ENCODE results near the gene FANCC.
"Not testable (repeated sequence)": the region's sequence is repeated elsewhere in the genome, so short reads cannot be mapped to it uniquely, and the experiment has no call there.

The FANCC gene

GRCh38 chr9:95274160-95274559 lies 43.3 kb downstream of the FANCC start:
- not testable (repeated sequence) for H3K4me1 ChIP-seq (ENCODE audit: control insufficient read depth, low read depth, low read length); H3K36me3 ChIP-seq (ENCODE audit: control insufficient read depth, low read depth, low read length); H3K27me3 ChIP-seq (ENCODE audit: control insufficient read depth, insufficient read depth, low read length); H3K9ac ChIP-seq (ENCODE audit: low read length); H3K4me3 ChIP-seq (ENCODE audit: low read length); H3K27ac ChIP-seq (ENCODE audit: low read length); H3K9me3 ChIP-seq (ENCODE audit: control insufficient read depth, low read depth, low read length)

GRCh38 chr9:95273369-95274022 lies 44.0 kb downstream of the FANCC start:
- H3K9ac ChIP-seq (ENCODE audit: low read length) = no peak overlapping the region
- no peaks in the 10 kb centered on the region for H3K4me1 ChIP-seq (ENCODE audit: control insufficient read depth, low read depth, low read length)
- H3K36me3 ChIP-seq (ENCODE audit: control insufficient read depth, low read depth, low read length) = no peaks in the 10 kb centered on the region
- H3K9me3 ChIP-seq (ENCODE audit: control insufficient read depth, low read depth, low read length) = no peaks in the 10 kb centered on the region
- no peak overlapping the region for H3K4me3 ChIP-seq (ENCODE audit: low read length)
- no peak overlapping the region for H3K27ac ChIP-seq (ENCODE audit: low read length)
- H3K27me3 ChIP-seq (ENCODE audit: control insufficient read depth, insufficient read depth, low read length) = no peaks in the 10 kb centered on the region

GRCh38 chr9:95272830-95273229 lies 44.7 kb downstream of the FANCC start:
- H3K36me3 ChIP-seq (ENCODE audit: control insufficient read depth, low read depth, low read length) = no peaks in the 10 kb centered on the region
- no peak overlapping the region for H3K27ac ChIP-seq (ENCODE audit: low read length)
- H3K27me3 ChIP-seq (ENCODE audit: control insufficient read depth, insufficient read depth, low read length) = no peaks in the 10 kb centered on the region
- no peak overlapping the region for H3K4me3 ChIP-seq (ENCODE audit: low read length)
- H3K9ac ChIP-seq (ENCODE audit: low read length) = no peak overlapping the region
- H3K4me1 ChIP-seq (ENCODE audit: control insufficient read depth, low read depth, low read length) = no peaks in the 10 kb centered on the region
- H3K9me3 ChIP-seq (ENCODE audit: control insufficient read depth, low read depth, low read length) = no peaks in the 10 kb centered on the region

- Histone ChIP-seq H3K27ac (ENCODE audit: low read length) (no peak overlapping the region), H3K27me3 (ENCODE audit: control insufficient read depth, insufficient read depth, low read length) (no peaks in the 10 kb centered on the region), H3K9me3 (ENCODE audit: control insufficient read depth, low read depth, low read length) (no peaks in the 10 kb centered on the region), H3K4me3 (ENCODE audit: low read length) (no peak overlapping the region), H3K9ac (ENCODE audit: low read length) (no peak overlapping the region), H3K36me3 (ENCODE audit: control insufficient read depth, low read depth, low read length) (no peaks in the 10 kb centered on the region), H3K4me1 (ENCODE audit: control insufficient read depth, low read depth, low read length) (no peaks in the 10 kb centered on the region)
These were observed 46.7 kb downstream of the FANCC start for GRCh38 chr9:95270790-95271189.

GRCh38 chr9:95269803-95270773 lies 47.4 kb downstream of the FANCC start:
- H3K27me3 ChIP-seq (ENCODE audit: control insufficient read depth, insufficient read depth, low read length); H3K36me3 ChIP-seq (ENCODE audit: control insufficient read depth, low read depth, low read length); H3K9ac ChIP-seq (ENCODE audit: low read length); H3K27ac ChIP-seq (ENCODE audit: low read length); H3K4me1 ChIP-seq (ENCODE audit: control insufficient read depth, low read depth, low read length); H3K9me3 ChIP-seq (ENCODE audit: control insufficient read depth, low read depth, low read length); H3K4me3 ChIP-seq (ENCODE audit: low read length): not testable (repeated sequence)

GRCh38 chr9:95268681-95269080 lies 48.8 kb downstream of the FANCC start:
- Histone ChIP-seq H3K4me1 (ENCODE audit: control insufficient read depth, low read depth, low read length) (no peaks in the 10 kb centered on the region), H3K4me3 (ENCODE audit: low read length) (no peak overlapping the region)

GRCh38 chr9:95266649-95267048 lies 50.9 kb downstream of the FANCC start:
- Histone ChIP-seq H3K4me3 (ENCODE audit: low read length) (no peak overlapping the region), H3K27me3 (ENCODE audit: control insufficient read depth, insufficient read depth, low read length) (no peaks in the 10 kb centered on the region), H3K9me3 (ENCODE audit: control insufficient read depth, low read depth, low read length) (no peaks in the 10 kb centered on the region), H3K36me3 (ENCODE audit: control insufficient read depth, low read depth, low read length) (no peaks in the 10 kb centered on the region), H3K9ac (ENCODE audit: low read length) (no peak overlapping the region), H3K4me1 (ENCODE audit: control insufficient read depth, low read depth, low read length) (no peaks in the 10 kb centered on the region), H3K27ac (ENCODE audit: low read length) (no peak overlapping the region)

More at GRCh38 chr9:95268681-95269080, 48.8 kb downstream of the FANCC start:
- no peak overlapping the region for H3K9ac ChIP-seq (ENCODE audit: low read length)
- H3K27ac ChIP-seq (ENCODE audit: low read length) = no peak overlapping the region
- H3K9me3 ChIP-seq (ENCODE audit: control insufficient read depth, low read depth, low read length) = no peaks in the 10 kb centered on the region
- H3K36me3 ChIP-seq (ENCODE audit: control insufficient read depth, low read depth, low read length) = no peaks in the 10 kb centered on the region
- H3K27me3 ChIP-seq (ENCODE audit: control insufficient read depth, insufficient read depth, low read length) = no peaks in the 10 kb centered on the region

- no peak overlapping the region for H3K9ac ChIP-seq (ENCODE audit: low read length)
- no peak overlapping the region for H3K4me3 ChIP-seq (ENCODE audit: low read length)
- H3K36me3 ChIP-seq (ENCODE audit: control insufficient read depth, low read depth, low read length) = no peaks in the 10 kb centered on the region
- H3K27ac ChIP-seq (ENCODE audit: low read length) = no peak overlapping the region
- H3K9me3 ChIP-seq (ENCODE audit: control insufficient read depth, low read depth, low read length) = no peaks in the 10 kb centered on the region
- H3K4me1 ChIP-seq (ENCODE audit: control insufficient read depth, low read depth, low read length) = no peaks in the 10 kb centered on the region
- H3K27me3 ChIP-seq (ENCODE audit: control insufficient read depth, insufficient read depth, low read length) = no peaks in the 10 kb centered on the region
These were observed 51.5 kb downstream of the FANCC start for GRCh38 chr9:95265960-95266359.

GRCh38 chr9:95264954-95265615 lies 52.4 kb downstream of the FANCC start:
- H3K27ac ChIP-seq (ENCODE audit: low read length) = no peak overlapping the region
- no peaks in the 10 kb centered on the region for H3K9me3 ChIP-seq (ENCODE audit: control insufficient read depth, low read depth, low read length)
- H3K4me3 ChIP-seq (ENCODE audit: low read length) = no peak overlapping the region
- H3K4me1 ChIP-seq (ENCODE audit: control insufficient read depth, low read depth, low read length) = no peaks in the 10 kb centered on the region
- no peaks in the 10 kb centered on the region for H3K36me3 ChIP-seq (ENCODE audit: control insufficient read depth, low read depth, low read length)
- H3K9ac ChIP-seq (ENCODE audit: low read length) = no peak overlapping the region
- H3K27me3 ChIP-seq (ENCODE audit: control insufficient read depth, insufficient read depth, low read length) = no peaks in the 10 kb centered on the region

- H3K36me3 ChIP-seq (ENCODE audit: control insufficient read depth, low read depth, low read length) = no peaks in the 10 kb centered on the region
- H3K27ac ChIP-seq (ENCODE audit: low read length) = no peak overlapping the region
- H3K4me3 ChIP-seq (ENCODE audit: low read length) = no peak overlapping the region
- no peaks in the 10 kb centered on the region for H3K9me3 ChIP-seq (ENCODE audit: control insufficient read depth, low read depth, low read length)
- no peaks in the 10 kb centered on the region for H3K27me3 ChIP-seq (ENCODE audit: control insufficient read depth, insufficient read depth, low read length)
- no peaks in the 10 kb centered on the region for H3K4me1 ChIP-seq (ENCODE audit: control insufficient read depth, low read depth, low read length)
- H3K9ac ChIP-seq (ENCODE audit: low read length) = no peak overlapping the region
These were observed 55.6 kb downstream of the FANCC start for GRCh38 chr9:95261890-95262289.

- H3K4me3 ChIP-seq (ENCODE audit: low read length) = no peak overlapping the region
- H3K36me3 ChIP-seq (ENCODE audit: control insufficient read depth, low read depth, low read length) = no peaks in the 10 kb centered on the region
- no peaks in the 10 kb centered on the region for H3K27me3 ChIP-seq (ENCODE audit: control insufficient read depth, insufficient read depth, low read length)
- H3K27ac ChIP-seq (ENCODE audit: low read length) = no peak overlapping the region
- no peak overlapping the region for H3K9ac ChIP-seq (ENCODE audit: low read length)
- H3K9me3 ChIP-seq (ENCODE audit: control insufficient read depth, low read depth, low read length) = no peaks in the 10 kb centered on the region
- H3K4me1 ChIP-seq (ENCODE audit: control insufficient read depth, low read depth, low read length) = peaks cover 3% of the 10 kb centered on the region
These were observed 66.9 kb downstream of the FANCC start for GRCh38 chr9:95250462-95251221.

All from iPS-18a (cell line).